NCI-H1092 (cell line): ENCODE measurements around the gene TSPAN13.
"Not testable (repeated sequence)": the region's sequence is repeated elsewhere in the genome, so short reads cannot be mapped to it uniquely, and the experiment has no call there.

Source experiments
- DNase-seq: peaks from one replicate; lab custom pipeline; 2025; lab: John Stamatoyannopoulos, UW

Gene TSPAN13

GRCh38 chr7:16740996-16741395 lies 12.6 kb upstream of the TSPAN13 start:
- DNase-seq: no peak

GRCh38 chr7:16741676-16742075 lies 11.9 kb upstream of the TSPAN13 start:
- DNase-seq: no peak

GRCh38 chr7:16742547-16742946 lies 11.0 kb upstream of the TSPAN13 start:
- DNase-seq: no peak

GRCh38 chr7:16743236-16743635 lies 10.3 kb upstream of the TSPAN13 start:
- no peak for DNase-seq

GRCh38 chr7:16744518-16745250 lies 8.9 kb upstream of the TSPAN13 start:
- DNase-seq: no peak

- no peak for DNase-seq
Measured at GRCh38 chr7:16745645-16746044, 7.9 kb upstream of the TSPAN13 start.

GRCh38 chr7:16747102-16747501 lies 6.5 kb upstream of the TSPAN13 start:
- no peak for DNase-seq

GRCh38 chr7:16753932-16754855 lies 639 bp downstream of the TSPAN13 start:
- peak; percentile 62 for DNase-seq

GRCh38 chr7:16754856-16755317 lies 1.3 kb downstream of the TSPAN13 start:
- DNase-seq: no peak

- no peak for DNase-seq
Measured at GRCh38 chr7:16755397-16755796, 1.8 kb downstream of the TSPAN13 start.

- DNase-seq: no peak
Measured at GRCh38 chr7:16758036-16758435, 4.5 kb downstream of the TSPAN13 start.

- no peak for DNase-seq
Measured at GRCh38 chr7:16758631-16759611, 5.4 kb downstream of the TSPAN13 start.

GRCh38 chr7:16759840-16760239 lies 6.3 kb downstream of the TSPAN13 start:
- DNase-seq: no peak

- no peak for DNase-seq
Measured at GRCh38 chr7:16762177-16762576, 8.6 kb downstream of the TSPAN13 start.

- no peak for DNase-seq
Measured at GRCh38 chr7:16764942-16765341, 11.4 kb downstream of the TSPAN13 start.

GRCh38 chr7:16765436-16765859 lies 11.9 kb downstream of the TSPAN13 start:
- no peak for DNase-seq

- not testable (repeated sequence) for DNase-seq
Measured at GRCh38 chr7:16769994-16770393, 16.4 kb downstream of the TSPAN13 start.

GRCh38 chr7:16770657-16771329 lies 17.2 kb downstream of the TSPAN13 start:
- no peak for DNase-seq

GRCh38 chr7:16773326-16773725 lies 19.8 kb downstream of the TSPAN13 start:
- no peak for DNase-seq

- DNase-seq: no peak
Measured at GRCh38 chr7:16773884-16774283, 20.3 kb downstream of the TSPAN13 start.

- no peak for DNase-seq
Measured at GRCh38 chr7:16774294-16774693, 20.7 kb downstream of the TSPAN13 start.
